T-helper 2 cell treated with Interferon-gamma antibody and Interleukin-4, amounts not matched to agents 5 μg/mL and 100 μg/mL, for 36 hours (primary cell): ENCODE data around the gene HDAC7.

Source experiments
- DNase-seq: peaks from one replicate; pipeline ENCODE4 v3.0.0; 2021; ENCODE audit warnings: low spot score
- H3K27ac Mint-ChIP-seq: one replicate; pipeline ENCODE4 v1.8.0; 2021; ENCODE audit warnings: mild to moderate bottlenecking, mixed read lengths
- H3K27me3 Mint-ChIP-seq: one replicate; pipeline ENCODE4 v1.8.0; 2021; ENCODE audit warnings: low read depth, mixed read lengths
- H3K36me3 Mint-ChIP-seq: one replicate; pipeline ENCODE4 v1.8.0; 2021; ENCODE audit warnings: low read depth, mixed read lengths
- H3K4me1 Mint-ChIP-seq: one replicate; pipeline ENCODE4 v1.8.0; 2021; ENCODE audit warnings: low read depth, mixed read lengths
- H3K4me3 Mint-ChIP-seq: one replicate; pipeline ENCODE4 v1.8.0; 2022; ENCODE audit warnings: mild to moderate bottlenecking, moderate library complexity, mixed read lengths
- H3K9me3 Mint-ChIP-seq: one replicate; pipeline ENCODE4 v1.8.0; 2021; ENCODE audit warnings: mixed read lengths

The HDAC7 gene

GRCh38 chr12:47762850-47763465 is 56.7 kb downstream of the HDAC7 start:
- Mint-ChIP-seq H3K27ac (no peak overlapping the region), H3K4me3 (no peak overlapping the region), H3K9me3 (no peaks in the 10 kb centered on the region), H3K36me3 (no peaks in the 10 kb centered on the region), H3K27me3 (peaks cover 16% of the 10 kb centered on the region), H3K4me1 (peaks cover 3% of the 10 kb centered on the region)
- DNase-seq: no peak

GRCh38 chr12:47758834-47759690 is 60.6 kb downstream of the HDAC7 start, which contains the start of gene RAPGEF3:
Gene RAPGEF3 (minus strand): TSS chr12:47758880. CDS start chr12:47758556, 324 bp downstream.
- peak; percentile 76 for DNase-seq
- Mint-ChIP-seq H3K4me1 (peaks cover 24% of the 10 kb centered on the region), H3K36me3 (no peaks in the 10 kb centered on the region), H3K27me3 (peaks cover 7% of the 10 kb centered on the region), H3K4me3 (peak within 1 kb of the TSS; percentile 77), H3K27ac (no peak within 1 kb of the TSS), H3K9me3 (no peaks in the 10 kb centered on the region)

- Mint-ChIP-seq H3K36me3 (no peaks in the 10 kb centered on the region), H3K4me1 (peaks cover 26% of the 10 kb centered on the region), H3K27me3 (peaks cover 7% of the 10 kb centered on the region), H3K9me3 (no peaks in the 10 kb centered on the region), H3K27ac (no peak overlapping the region), H3K4me3 (peak overlapping the region; percentile 58)
- no peak for DNase-seq
Observed at GRCh38 chr12:47758584-47758833, 61.2 kb downstream of the HDAC7 start.

DNA sequence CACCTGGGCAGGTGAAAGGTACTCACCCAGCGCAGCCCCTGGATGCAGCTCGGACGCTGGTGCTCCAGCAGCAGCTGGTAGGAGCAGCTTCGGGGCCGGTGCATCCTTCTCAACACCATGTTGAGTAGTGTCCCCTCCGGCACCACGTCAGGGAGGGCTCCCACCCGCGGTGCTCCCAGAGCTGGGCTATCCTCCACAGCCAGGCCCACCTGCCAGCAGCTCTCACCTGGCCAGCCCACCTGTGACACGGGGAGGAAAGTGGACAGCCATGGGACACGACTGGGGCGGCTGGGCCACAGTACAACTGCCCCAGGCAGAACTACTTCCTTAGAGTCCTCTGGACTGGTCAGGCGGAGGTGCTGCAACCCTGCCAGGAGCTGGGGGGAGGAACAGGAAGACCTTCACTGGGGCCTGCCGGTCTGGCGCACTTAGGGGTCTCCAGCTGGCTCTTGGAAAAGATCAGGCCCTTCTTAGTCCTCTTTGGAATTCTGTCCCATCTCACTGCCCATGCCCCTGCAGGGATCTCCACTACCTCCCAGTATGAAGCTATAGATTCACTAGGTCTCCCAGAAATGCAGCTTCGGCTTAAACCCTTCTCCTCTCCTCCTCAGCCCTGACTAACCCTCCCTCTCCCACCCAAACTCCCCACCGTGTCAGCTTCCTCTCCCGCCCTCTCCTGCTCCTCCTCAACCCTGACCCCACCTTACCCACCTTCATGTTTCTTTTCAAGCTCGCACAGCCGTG is 61.7 kb downstream of the HDAC7 start:
- no peak overlapping the region for H3K27ac Mint-ChIP-seq

GRCh38 chr12:47757364-47757839 is 62.3 kb downstream of the HDAC7 start:
- Mint-ChIP-seq H3K4me1 (peaks cover 26% of the 10 kb centered on the region), H3K27ac (no peak overlapping the region), H3K4me3 (no peak overlapping the region), H3K9me3 (no peaks in the 10 kb centered on the region), H3K36me3 (no peaks in the 10 kb centered on the region), H3K27me3 (peaks cover 7% of the 10 kb centered on the region)
- DNase-seq: no peak

More for the DNA sequence above, 61.7 kb downstream of the HDAC7 start:
- H3K4me1 Mint-ChIP-seq: peaks cover 26% of the 10 kb centered on the region
- H3K9me3 Mint-ChIP-seq: no peaks in the 10 kb centered on the region
- no peak for DNase-seq
- peaks cover 7% of the 10 kb centered on the region for H3K27me3 Mint-ChIP-seq
- H3K4me3 Mint-ChIP-seq: peak overlapping the region; percentile 58
- no peaks in the 10 kb centered on the region for H3K36me3 Mint-ChIP-seq

- no peak overlapping the region for H3K4me3 Mint-ChIP-seq
- DNase-seq: peak; percentile 40
- peaks cover 26% of the 10 kb centered on the region for H3K4me1 Mint-ChIP-seq
- H3K27ac Mint-ChIP-seq: peak overlapping the region; percentile 3
- H3K27me3 Mint-ChIP-seq: peaks cover 5% of the 10 kb centered on the region
- H3K36me3 Mint-ChIP-seq: no peaks in the 10 kb centered on the region
- H3K9me3 Mint-ChIP-seq: no peaks in the 10 kb centered on the region
Observed at GRCh38 chr12:47755655-47756562, 63.8 kb downstream of the HDAC7 start.

- Mint-ChIP-seq H3K9me3 (no peaks in the 10 kb centered on the region), H3K27ac (no peak overlapping the region), H3K36me3 (no peaks in the 10 kb centered on the region), H3K4me3 (no peak overlapping the region), H3K4me1 (peaks cover 26% of the 10 kb centered on the region), H3K27me3 (no peaks in the 10 kb centered on the region)
- DNase-seq: no peak
Observed at GRCh38 chr12:47754881-47755280, 64.8 kb downstream of the HDAC7 start.

DNA sequence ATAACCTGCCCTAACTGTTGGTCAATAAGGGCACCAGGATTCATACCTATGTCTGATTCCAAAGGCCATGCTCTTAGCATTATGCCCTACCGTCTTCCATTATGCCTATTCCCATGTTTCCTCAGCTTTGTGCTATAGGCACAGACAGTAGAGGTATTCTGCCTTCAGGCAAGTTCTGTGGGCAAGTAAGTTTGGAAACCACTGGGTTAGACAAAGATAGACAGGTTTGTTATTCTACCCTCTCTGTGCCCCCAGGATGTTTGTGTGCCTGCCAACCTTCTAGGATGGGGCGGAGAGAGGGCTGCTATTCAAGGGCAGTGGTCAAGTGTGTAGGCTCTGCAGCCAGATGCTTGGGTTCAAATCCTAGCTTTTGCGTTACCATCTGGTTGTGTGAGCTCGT is 65.6 kb downstream of the HDAC7 start:
- H3K27ac Mint-ChIP-seq: no peak overlapping the region
- H3K9me3 Mint-ChIP-seq: no peaks in the 10 kb centered on the region
- no peaks in the 10 kb centered on the region for H3K36me3 Mint-ChIP-seq
- H3K4me1 Mint-ChIP-seq: peaks cover 26% of the 10 kb centered on the region
- DNase-seq: no peak
- H3K4me3 Mint-ChIP-seq: no peak overlapping the region
- H3K27me3 Mint-ChIP-seq: no peaks in the 10 kb centered on the region

DNA sequence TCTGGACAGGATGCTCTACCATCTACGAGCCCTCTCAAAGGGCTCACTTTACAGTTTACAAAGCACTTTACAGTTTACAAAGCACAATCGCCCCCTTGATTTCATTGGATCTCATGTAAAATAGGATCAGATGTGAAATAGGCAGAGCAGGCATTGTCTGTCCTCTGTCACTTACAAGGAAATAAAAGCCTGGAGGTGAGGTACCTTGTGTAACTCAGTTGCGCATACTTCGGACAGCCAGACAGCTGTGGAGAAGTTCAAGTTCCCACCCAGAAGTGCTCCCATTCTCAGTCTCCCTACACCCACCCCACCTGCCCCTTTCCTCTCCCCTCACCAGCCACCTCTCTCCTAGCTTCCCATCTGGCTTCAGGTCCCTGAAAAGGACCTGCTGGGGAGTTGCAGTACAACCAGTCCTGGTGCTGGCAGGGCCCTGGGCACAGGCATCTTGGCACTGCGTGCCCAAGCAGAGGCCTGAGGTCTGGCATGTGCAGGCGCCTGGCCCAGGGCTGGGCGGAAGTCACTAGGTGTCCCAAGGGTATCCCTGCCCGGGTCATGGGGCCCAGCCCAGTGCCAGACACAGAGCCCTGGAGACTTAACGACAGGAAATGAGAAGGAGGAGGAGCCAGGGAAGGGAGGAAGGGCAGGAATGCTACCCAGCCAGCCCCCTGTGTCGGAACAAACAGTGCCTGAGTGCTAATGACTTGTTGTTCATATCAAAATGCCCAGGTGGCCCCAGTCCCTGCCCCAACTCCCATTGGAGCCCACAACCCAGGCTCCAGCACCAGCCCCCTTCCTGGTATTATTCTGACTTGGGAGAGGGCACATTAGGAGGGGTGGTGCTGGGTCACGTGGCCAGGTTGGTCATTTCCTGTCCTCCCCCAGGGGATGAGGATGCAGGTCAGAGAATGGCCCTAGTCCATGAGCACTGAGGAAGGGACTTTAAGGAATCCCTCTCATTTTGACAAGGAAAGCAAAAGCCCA is 66.4 kb downstream of the HDAC7 start:
- H3K36me3 Mint-ChIP-seq: no peaks in the 10 kb centered on the region
- H3K4me1 Mint-ChIP-seq: peaks cover 26% of the 10 kb centered on the region
- no peaks in the 10 kb centered on the region for H3K9me3 Mint-ChIP-seq
- no peak for DNase-seq
- H3K4me3 Mint-ChIP-seq: no peak overlapping the region
- no peak overlapping the region for H3K27ac Mint-ChIP-seq
- no peaks in the 10 kb centered on the region for H3K27me3 Mint-ChIP-seq

GRCh38 chr12:47752552-47752951 is 67.2 kb downstream of the HDAC7 start:
- Mint-ChIP-seq H3K27me3 (no peaks in the 10 kb centered on the region), H3K36me3 (no peaks in the 10 kb centered on the region), H3K9me3 (no peaks in the 10 kb centered on the region), H3K27ac (no peak overlapping the region), H3K4me3 (no peak overlapping the region), H3K4me1 (peaks cover 25% of the 10 kb centered on the region)
- DNase-seq: no peak

GRCh38 chr12:47752121-47752520 is 67.6 kb downstream of the HDAC7 start:
- Mint-ChIP-seq H3K27me3 (no peaks in the 10 kb centered on the region), H3K27ac (no peak overlapping the region), H3K9me3 (no peaks in the 10 kb centered on the region), H3K4me3 (no peak overlapping the region), H3K36me3 (no peaks in the 10 kb centered on the region), H3K4me1 (peaks cover 24% of the 10 kb centered on the region)
- DNase-seq: no peak

DNA sequence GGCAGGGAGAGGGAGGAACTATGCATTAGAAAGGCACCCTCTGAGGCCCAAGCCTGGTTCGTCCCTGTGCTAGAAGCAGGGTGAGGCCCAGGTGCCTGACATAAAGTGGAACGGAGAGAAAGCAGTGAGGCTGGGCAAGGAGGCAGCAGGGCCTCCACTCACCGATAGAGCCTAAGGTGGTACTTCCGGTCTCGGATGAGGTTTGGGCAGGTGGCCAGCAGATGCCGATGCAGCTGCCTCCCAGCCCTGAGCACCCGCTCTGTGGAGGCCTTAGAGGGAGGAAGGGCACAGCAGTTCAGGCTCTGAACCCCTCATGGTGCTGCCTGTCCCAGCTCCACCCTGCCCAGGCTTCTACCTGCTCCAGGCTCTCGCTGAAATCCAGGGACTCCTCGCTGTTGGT is 68.1 kb downstream of the HDAC7 start:
- H3K27ac Mint-ChIP-seq: no peak overlapping the region
- no peaks in the 10 kb centered on the region for H3K27me3 Mint-ChIP-seq
- peaks cover 24% of the 10 kb centered on the region for H3K4me1 Mint-ChIP-seq
- no peaks in the 10 kb centered on the region for H3K9me3 Mint-ChIP-seq
- no peaks in the 10 kb centered on the region for H3K36me3 Mint-ChIP-seq
- no peak for DNase-seq
- no peak overlapping the region for H3K4me3 Mint-ChIP-seq
